ENCODE data around the gene ZCCHC7.

DNA sequence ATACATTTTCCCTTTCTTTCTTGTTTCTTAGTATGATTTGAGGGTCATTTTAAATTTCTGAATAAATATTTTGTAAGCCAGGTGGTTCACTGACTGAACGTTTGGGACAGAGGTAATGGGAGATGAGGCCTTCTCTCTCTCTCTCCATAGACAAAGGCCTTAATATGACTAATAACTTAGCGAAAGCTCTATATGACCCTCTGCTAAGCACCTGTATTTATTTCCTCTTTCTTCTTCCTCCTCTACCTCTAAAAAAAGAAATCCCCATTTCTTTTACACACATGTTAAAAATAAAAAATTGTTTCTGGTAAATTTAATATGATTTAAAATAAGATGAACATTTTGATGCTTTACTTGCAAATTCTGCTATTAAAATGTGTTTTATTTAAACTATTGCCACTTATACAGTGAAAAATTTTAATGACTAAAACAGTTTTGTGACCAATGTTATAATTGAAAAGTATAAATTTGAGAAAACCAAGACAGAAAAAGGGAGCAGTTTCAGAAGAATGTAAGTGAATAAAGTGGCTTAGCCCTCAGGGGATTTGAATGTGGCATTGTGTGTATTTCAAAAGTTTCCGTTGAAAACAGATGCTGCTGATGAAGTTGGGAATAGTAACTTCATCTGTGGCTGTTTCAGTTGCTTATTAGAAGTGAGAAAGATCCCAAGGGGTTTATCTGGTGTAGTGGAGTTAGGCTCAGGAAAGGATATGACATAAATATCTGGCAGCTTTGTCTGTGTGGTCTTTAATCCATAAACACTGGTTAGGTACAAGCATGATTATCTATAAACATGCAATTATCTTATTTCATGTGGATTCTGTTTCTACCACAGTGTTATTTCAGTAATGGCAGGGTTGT, 173.5 kb downstream of the ZCCHC7 start:
- TF ChIP-seq CTCF (IDR thresholded peaks at IDR 0.05; ENCODE audit: low read depth, low read length, poor library complexity, severe bottlenecking) (no peak), EZH2phosphoT487 (IDR thresholded peaks at IDR 0.05; ENCODE audit: borderline replicate concordance, low read length) (no peak)
